Glutamatergic neuron (in vitro differentiated cells): Measurements from ENCODE around the gene TRPM8. TPM values are rescaled to one million over a fixed set of nuclear protein-coding genes. Genes with fewer than 3 reads are reported as not detected.

Source experiments
- DNase-seq: peaks from one replicate; pipeline ENCODE4 v3.0.0; 2022
- H3K27ac Mint-ChIP-seq: one replicate; pipeline ENCODE4 v1.8.0; 2020; ENCODE audit warnings: mild to moderate bottlenecking, mixed read lengths, inconsistent platforms; ENCODE audit not compliant: unreplicated experiment
- H3K27me3 Mint-ChIP-seq: one replicate; pipeline ENCODE4 v1.8.0; 2020; ENCODE audit warnings: mild to moderate bottlenecking, moderate library complexity, mixed read lengths, inconsistent platforms; ENCODE audit not compliant: unreplicated experiment
- H3K36me3 Mint-ChIP-seq: one replicate; pipeline ENCODE4 v1.8.0; 2020; ENCODE audit warnings: mild to moderate bottlenecking, mixed read lengths, inconsistent platforms; ENCODE audit not compliant: unreplicated experiment
- H3K4me1 Mint-ChIP-seq: one replicate; pipeline ENCODE4 v1.8.0; 2020; ENCODE audit warnings: mild to moderate bottlenecking, low read depth, mixed read lengths, inconsistent platforms; ENCODE audit not compliant: unreplicated experiment
- H3K4me3 Mint-ChIP-seq: one replicate; pipeline ENCODE4 v1.8.0; 2020; ENCODE audit warnings: mild to moderate bottlenecking, mixed read lengths, inconsistent platforms; ENCODE audit not compliant: unreplicated experiment
- H3K9me3 Mint-ChIP-seq: one replicate; pipeline ENCODE4 v1.8.0; 2020; ENCODE audit warnings: mild to moderate bottlenecking, moderate library complexity, mixed read lengths, inconsistent platforms; ENCODE audit not compliant: unreplicated experiment
- CTCF ChIP-seq: fragments of 200-600 bp; sonication (generic); IDR thresholded peaks from one replicate; pipeline ENCODE4 v1.5.0; 2021; ENCODE audit not compliant: partially characterized antibody, unreplicated experiment
- total RNA-seq: library from RNA; stranded (reverse); fragmentation: NEBNext Ultra II Directional; extraction: Animal tissue kit (Norgen Biotek cat#: 25700); gene quantifications from one replicate; pipeline ENCODE4 v1.2.1, GENCODE V29; 2021; ENCODE audit not compliant: unreplicated experiment

TRPM8 gene
- total RNA-seq, 1 donor from 2014 or later: not detected

- H3K27ac Mint-ChIP-seq: no peak overlapping the region
- TF ChIP-seq CTCF: no peak
- H3K4me1 Mint-ChIP-seq: no peaks in the 10 kb centered on the region
- no peaks in the 10 kb centered on the region for H3K9me3 Mint-ChIP-seq
- no peak for DNase-seq
- H3K27me3 Mint-ChIP-seq: peaks cover 3% of the 10 kb centered on the region
- no peaks in the 10 kb centered on the region for H3K36me3 Mint-ChIP-seq
- H3K4me3 Mint-ChIP-seq: no peak overlapping the region
These were observed 144.6 kb downstream of the TRPM8 start for GRCh38 chr2:234061624-234062257.

DNA sequence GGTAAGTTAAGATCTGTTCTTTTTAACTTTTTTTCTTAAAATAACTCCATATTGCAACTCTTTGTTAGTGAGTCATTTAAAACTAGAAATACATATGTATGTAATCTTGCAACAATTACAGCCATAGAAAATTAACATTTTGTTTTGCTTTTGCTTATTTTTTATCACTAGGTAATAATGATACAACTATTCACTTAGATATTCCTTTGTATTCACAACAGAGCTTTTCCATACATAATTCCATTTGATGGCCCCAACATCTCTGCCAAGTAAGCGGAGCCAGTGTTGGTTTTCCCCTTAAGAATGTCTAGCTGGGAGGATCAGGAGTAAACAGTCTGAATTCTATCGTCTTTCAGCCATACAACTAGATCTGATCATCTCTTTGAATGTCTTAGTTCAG is 149.4 kb downstream of the TRPM8 start:
- DNase-seq: no peak
- H3K27me3 Mint-ChIP-seq: no peaks in the 10 kb centered on the region
- H3K4me3 Mint-ChIP-seq: no peak overlapping the region
- H3K9me3 Mint-ChIP-seq: no peaks in the 10 kb centered on the region
- TF ChIP-seq CTCF: no peak
- H3K4me1 Mint-ChIP-seq: no peaks in the 10 kb centered on the region
- no peak overlapping the region for H3K27ac Mint-ChIP-seq
- H3K36me3 Mint-ChIP-seq: peaks cover 6% of the 10 kb centered on the region

Other genes starting within 250 kb of the TRPM8 start
- gene UGT1A9, start 245.5 kb upstream of the TRPM8 start, total RNA-seq: not detected
- gene UGT1A7, start 235.5 kb upstream of the TRPM8 start, total RNA-seq: not detected
- not detected for gene UGT1A6, start 224.5 kb upstream of the TRPM8 start, total RNA-seq
- not detected for gene UGT1A5, start 204.5 kb upstream of the TRPM8 start, total RNA-seq
- gene UGT1A4, start 198.6 kb upstream of the TRPM8 start, total RNA-seq: not detected
- not detected for gene UGT1A3, start 188.3 kb upstream of the TRPM8 start, total RNA-seq
- gene UGT1A1, start 157.1 kb upstream of the TRPM8 start, total RNA-seq: not detected
- gene MROH2A, start 139.0 kb upstream of the TRPM8 start, total RNA-seq: not detected
- gene HJURP, start 62.8 kb upstream of the TRPM8 start, total RNA-seq: 6.9 TPM
- gene SPP2, start 133.3 kb downstream of the TRPM8 start, total RNA-seq: not detected